ENCODE measurements around the gene PRKG1.

The PRKG1 gene

DNA sequence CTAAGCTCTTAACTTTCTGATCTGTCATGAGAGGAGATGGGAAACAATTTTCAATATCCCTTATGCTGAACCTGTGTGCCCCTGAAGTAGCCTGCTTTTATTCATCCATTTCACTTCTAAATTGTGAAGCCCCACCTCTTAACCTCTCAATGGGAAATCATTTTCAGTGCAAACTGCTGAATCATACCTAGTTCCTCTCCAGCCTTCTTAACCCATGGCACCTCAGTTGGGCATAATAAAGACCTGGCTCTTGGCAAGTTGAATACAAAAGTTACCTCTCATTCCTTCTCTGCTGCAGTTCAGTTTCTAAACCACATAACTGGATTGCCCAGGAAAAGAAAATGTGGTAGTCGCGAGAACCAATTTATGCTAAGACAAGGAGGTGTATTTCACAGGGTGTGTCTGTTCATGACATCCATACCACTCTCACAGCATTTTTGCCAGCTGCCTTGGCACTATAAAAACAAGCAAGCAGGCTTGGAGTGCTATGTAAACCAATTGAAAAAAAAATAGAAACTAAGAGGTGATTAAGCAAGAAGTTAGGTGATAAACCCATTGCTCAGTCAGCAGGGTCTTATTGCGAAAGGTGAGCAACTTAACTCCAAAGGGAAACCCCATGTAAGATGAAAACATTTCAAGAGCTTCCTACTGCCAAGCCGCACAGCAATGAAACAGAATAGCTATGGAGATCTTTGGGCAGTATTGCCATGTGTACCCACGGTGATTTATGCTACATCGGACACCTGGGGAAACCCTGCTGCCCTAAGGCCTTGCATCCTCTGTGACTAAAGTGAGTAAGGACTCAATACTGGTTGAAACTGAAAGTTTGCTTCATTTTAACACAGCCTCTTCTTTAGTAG is 1182.8 kb downstream of the PRKG1 start:
- no peak for FAIRE-seq

DNA sequence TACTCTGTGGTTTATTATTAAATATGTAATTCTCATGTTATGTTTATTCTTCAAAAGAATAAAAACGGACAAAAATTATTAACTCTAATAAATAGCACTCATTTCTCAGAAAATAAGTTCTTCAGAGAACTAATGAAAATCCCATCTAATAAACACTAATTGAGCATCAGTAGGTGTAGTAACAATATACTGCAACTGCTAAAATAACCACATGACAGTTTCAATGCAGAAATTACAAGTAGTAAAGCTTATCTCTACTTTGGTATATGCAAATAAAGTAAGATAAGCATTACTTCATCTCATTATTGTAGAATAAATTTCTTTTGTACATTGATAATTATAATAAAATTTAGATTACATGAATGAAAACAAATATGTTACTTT is 1183.4 kb downstream of the PRKG1 start:
- FAIRE-seq = no peak

DNA sequence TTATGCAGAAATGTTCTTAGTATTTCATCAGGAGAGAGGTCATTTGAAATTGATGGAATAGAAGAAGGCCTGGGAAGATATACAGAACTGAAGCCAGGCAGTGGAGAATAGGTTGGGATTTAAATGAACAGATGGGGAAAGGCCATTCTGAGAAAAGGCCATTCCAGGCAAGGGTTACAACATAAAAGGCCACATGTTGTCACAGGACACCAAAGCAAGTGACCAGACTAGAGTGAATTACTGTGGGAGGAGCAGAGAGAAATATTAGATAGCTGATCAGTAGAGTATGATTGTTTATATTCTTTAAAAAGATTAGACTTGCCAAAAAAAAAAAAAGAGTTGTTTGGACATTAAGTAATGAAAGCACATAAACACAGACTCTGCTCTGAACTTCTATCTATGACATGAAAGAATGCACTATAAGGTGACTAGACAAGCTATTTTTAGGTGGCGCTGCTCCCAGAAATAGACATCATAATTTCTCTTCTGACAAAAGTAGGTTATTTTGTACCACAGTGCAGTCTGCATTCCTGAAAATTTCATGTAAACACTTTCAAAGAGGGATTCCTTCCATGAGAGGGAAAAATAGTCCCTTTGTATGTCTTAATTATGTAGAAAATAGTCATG is 1184.6 kb downstream of the PRKG1 start:
- FAIRE-seq = no peak

GRCh38 chr10:52259426-52259812 is 1185.1 kb downstream of the PRKG1 start:
- no peak for FAIRE-seq

- no peak for FAIRE-seq
Measured at GRCh38 chr10:52261362-52261761, 1187.1 kb downstream of the PRKG1 start.

DNA sequence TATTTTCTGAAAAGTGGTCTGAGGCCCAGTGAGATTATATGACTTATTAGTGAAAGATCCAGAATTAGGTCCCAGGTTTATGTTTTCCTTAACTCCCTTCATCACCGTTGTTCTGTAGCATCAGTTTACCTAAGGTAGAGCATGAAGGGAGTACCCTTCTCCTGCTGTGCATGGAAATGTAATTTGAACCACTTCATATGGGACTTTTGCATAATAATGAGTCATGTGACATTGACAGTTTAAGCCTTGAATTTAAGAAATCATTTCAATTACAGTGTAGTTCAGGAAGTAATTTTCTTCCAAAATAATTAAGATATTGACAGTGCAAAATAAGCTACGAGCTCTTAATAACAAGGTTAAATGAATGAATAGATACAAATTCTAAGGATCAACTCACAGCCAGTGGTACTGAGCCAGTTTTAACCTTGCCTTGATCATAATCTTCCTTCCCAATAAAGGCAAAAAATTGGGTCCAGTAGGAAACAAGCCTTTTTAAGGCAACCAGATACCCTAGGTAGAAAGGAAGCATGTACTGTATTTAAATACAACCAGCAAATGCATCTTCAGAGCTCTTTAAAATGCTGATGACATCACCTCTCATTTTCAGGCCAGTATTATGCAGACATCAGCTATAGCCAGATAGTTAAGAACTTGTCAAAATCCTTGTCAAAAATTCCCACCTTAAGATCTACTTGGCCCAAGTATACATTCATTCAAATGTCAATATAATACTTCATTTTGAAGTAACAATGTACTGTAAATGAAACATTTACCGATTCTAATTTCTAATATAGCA is 1191.0 kb downstream of the PRKG1 start:
- no peak for FAIRE-seq

GRCh38 chr10:52266858-52267257 is 1192.6 kb downstream of the PRKG1 start:
- no peak for FAIRE-seq

DNA sequence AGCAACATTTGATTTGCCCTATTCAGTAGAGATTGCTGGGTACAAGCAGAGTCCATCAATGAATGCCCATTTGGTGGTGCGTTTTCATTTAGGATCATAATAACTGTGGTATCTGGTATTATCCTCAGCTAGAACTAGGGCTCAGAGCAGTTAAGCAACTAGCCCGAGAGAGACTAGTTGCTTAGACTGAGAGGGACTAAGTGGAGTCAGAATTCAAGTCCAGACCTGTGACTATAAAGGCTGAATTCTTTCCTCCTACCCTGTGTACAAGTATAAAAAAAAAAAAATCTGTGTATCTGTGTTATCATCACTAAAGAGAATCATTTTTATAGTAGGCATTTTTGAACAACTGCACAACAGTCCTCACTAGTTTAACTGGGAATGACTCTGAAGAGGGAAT is 1194.5 kb downstream of the PRKG1 start:
- FAIRE-seq = no peak

DNA sequence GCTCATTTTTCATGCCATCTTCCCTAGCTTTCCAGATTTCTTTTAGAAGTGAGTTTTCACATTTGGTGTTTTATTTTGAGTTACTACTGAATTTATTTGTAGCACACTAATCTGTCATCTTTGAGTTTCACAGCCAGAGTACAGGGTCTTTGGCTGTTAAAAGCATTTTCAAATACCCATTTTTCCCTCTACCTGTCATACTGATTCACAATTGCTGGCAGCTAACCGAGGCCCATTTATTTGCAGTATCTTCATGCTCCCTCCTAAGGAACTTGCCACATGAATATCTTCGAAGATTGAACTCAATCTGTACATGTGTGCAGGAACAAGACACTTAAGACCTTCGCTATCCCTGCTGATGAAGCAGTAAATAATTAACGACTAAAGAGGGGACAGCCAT is 1194.9 kb downstream of the PRKG1 start:
- FAIRE-seq = no peak

- no peak for FAIRE-seq
Measured at GRCh38 chr10:52276163-52276562, 1201.9 kb downstream of the PRKG1 start.

- no peak for FAIRE-seq
Measured at GRCh38 chr10:52276986-52277385, 1202.7 kb downstream of the PRKG1 start.

GRCh38 chr10:52279546-52279945 is 1205.3 kb downstream of the PRKG1 start:
- no peak for FAIRE-seq

GRCh38 chr10:52280051-52280450 is 1205.8 kb downstream of the PRKG1 start:
- no peak for FAIRE-seq

GRCh38 chr10:52283174-52283573 is 1208.9 kb downstream of the PRKG1 start:
- FAIRE-seq = no peak

DNA sequence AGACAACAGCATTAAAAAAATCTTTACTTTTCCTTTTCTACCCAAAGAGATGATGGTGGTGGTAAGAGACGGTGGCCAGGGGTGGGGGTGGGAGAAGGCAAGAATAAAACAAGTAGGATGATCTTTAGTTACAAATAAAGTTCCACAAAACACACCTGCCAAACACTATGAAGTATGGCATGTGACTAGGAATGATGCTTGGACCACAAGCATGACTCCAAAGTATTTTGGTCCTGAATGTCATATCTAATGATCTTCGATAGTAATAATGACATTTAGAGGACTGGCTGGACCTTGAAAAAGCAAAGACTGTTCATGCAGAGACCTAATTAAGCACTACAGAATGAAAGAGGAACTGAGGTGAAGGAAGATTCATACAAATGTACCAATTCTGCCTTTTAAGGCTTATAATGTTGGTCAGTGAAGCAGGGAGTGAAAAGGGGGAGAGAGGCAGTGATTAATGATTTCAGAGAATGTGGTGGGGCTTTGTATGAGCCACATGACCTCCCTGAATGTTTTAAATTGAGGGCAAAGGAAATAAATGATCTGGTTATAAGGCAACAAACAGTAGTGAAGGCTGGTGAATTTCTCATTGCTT is 1210.2 kb downstream of the PRKG1 start:
- no peak for FAIRE-seq

GRCh38 chr10:52287866-52288265 is 1213.6 kb downstream of the PRKG1 start:
- FAIRE-seq = no peak

DNA sequence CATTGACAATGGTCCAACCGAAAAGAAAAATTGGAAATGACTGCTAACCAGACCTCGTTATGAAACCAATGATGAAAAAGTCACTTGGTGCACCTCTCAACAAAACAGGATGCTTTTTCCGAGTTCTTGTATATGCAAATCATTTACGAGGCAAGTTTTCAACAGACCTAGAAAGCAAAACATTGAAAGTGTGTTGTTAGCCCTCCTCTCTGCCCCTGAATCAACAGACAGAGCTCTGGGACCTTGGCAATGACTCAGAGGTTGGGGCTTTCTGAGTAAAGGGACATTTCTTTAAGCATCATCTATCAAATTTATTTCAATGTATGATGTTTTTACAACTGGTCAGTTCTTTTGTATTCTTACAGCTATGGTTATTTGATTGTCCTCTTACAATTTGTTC is 1223.5 kb downstream of the PRKG1 start:
- FAIRE-seq = no peak

DNA sequence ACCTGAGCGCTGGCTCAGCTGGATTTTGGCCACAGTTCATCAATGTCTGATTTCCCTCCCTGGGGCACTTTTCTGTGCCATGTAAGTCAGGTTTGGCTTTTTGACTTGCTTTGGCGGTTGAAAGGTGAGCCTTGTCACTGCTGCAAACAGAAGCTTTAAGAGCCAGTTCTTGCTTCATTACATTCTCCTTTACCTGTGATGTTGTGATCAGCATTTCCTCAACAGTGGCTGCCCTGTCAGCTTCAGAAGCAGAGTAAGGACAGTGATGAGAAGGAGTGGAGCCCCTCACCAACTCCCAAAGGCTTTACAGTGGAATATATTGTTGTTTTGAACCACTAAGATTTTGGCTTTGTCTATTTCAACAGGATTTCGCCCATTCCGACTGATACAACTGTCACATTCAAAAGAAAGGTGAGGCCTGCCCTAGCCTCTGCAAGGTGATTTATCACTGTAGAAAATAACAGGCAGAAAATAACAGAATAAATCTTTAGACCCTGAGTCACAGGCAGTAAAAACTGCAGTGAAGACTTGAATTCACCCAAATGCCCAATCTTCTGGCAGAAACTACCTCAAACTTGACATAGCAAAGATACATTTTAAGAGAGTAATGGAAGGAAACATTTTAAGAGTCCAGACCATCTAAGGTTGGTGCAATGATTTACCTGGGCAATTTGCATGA is 1226.5 kb downstream of the PRKG1 start:
- no peak for FAIRE-seq

DNA sequence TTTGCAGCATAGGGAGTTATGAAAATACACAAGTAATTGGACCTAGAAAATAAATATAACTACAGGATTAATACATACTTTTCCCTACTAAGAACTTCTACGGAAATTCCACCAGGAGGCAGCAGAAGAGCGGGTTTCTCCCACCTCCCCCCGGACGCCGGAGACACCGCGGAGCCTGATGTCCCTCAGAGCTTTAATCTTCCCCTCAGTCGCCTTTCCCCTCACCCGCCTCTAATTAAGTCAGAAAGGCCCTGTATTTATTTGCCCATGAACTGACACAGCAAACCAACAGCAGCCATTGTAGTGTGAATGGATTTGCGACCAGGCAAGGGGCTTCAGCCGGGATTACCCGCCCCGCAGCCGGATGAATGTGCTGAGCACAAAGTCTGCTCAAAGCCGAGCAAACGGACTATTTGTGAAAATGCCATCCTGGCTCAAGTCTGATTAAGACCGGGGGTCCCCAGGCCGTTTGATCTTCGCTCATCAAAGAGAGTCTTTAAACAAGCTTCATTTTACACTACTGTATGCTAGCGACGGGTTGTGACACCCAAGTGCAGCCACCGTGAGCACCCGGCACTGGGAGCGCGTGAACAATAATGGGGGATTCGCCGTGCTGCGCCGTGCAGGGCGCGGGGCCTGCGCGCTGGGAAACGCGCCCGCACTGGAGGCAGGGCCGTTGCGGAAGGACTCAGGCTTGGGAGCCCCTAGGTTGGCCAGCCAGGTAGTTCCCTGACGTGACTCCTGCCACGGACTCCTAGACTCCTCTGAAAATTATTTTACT is 1234.2 kb downstream of the PRKG1 start:
- FAIRE-seq = no peak

- no peak for FAIRE-seq
Measured at GRCh38 chr10:52312942-52313255, 1238.6 kb downstream of the PRKG1 start.

DNA sequence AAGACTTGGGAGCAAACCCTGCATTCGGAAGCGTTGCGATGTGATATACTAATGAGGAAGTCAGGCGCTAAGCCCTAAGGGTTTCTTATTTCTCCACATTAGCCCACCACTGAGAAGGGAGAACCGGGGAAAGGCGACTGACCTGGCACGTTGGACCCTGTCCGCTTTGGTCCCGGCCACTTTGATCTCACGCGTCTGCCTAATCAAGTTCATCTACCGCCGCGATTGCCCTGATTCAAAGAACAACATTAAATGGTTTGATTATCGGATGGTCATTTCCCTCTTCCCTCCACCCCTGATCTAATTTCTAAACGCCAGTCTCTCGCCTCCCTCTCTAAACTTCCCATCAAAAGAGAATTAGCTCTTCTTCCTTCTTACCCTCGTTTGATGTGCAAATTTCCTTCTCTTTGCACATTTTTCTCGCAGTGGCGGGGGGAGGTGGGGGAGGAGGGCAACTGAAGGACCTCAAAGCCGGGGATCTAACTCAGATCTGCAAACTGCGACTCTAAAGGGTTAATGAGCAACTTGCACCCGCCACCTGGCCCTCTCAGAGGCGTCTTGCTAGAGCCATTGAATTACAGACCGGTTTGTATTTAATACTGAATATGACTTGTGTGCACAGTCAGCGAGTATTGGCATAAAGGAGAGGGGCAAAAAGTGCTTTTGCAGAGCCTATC is 1239.1 kb downstream of the PRKG1 start:
- FAIRE-seq = no peak
